GM21717 (cell line): Measurements from ENCODE around the gene ATF7.
"Not testable (repeated sequence)": the region's sequence is repeated elsewhere in the genome, so short reads cannot be mapped to it uniquely, and the experiment has no call there.

Experiments
- ATAC-seq: cut with Tn5 transposase; IDR thresholded peaks from one replicate; pipeline ENCODE4 v1.9.1; 2021; ENCODE audit warnings: mild to moderate bottlenecking, moderate library complexity; ENCODE audit not compliant: unreplicated experiment

The ATF7 gene

DNA sequence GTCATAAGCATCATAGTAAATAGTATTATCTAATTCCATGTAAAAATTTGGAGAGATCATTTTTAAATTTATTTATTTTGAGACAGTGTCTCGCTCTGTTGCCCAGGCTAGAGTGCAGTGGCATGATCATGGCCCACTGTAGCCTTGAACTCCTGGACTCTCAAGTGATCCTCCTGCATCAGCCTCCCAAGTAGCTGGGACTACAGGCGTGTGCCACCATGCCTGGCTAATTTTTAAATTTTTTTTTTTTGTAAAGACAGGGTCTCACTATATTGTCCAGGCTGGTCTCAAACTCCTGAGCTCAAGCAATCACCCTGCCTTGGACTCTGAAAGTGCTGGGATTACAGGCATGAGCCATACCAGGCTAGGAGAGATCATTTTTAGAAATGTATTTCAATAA is 27.2 kb downstream of the ATF7 start:
- ATAC-seq = not testable (repeated sequence)

DNA sequence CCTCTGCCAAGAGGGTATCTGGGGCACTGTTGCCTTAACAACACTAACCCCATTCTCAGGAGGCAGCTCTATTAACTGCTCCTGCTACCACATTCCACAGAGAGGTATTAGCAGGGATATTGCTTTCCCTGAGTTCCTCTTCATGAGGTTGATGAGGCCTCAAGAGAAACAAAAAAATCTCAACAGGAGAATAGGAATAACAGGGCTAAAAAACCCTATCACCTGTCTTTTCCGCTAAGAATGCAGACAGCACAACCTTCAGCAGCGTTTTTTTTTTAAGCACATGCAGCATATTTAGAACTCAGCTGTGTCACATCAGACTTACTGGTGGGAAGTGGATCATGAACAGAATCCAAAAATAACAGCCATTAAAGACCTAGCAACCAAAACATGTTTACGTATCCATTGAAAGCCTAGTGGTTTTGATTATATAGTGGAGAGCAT is 29.2 kb downstream of the ATF7 start:
- no peak for ATAC-seq

DNA sequence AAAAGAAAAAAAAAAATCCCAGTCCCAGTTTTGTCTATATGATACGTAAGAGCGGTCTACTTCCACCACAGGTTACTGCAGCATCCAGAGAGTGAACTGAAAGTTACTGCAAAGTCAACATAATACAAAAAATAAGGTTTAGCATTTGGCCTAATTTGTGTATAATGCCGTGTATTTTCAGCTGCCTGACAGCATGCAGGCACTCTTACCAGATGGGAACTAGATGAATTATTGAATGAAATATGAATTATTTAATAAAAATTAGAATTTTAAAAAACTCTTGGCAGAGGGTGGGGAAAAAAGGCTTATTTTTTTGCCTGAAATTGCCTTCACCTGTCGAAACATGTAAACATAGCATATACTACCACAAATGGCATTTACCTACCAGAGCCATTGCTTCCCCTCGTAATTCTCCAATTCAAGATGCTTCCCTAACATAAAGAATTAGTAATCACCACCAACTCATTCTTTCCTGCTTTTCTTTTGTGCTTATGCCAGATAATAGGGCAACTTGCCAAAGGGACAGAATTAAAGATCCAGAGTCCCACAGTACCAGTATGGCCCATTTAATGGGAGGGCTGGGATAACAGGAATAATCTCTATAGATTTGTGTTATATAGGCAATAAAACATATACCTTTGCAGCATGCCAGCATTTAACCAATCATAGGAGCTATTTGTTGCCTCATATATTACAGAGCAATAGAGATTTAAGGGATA is 31.1 kb downstream of the ATF7 start:
- ATAC-seq = no peak

DNA sequence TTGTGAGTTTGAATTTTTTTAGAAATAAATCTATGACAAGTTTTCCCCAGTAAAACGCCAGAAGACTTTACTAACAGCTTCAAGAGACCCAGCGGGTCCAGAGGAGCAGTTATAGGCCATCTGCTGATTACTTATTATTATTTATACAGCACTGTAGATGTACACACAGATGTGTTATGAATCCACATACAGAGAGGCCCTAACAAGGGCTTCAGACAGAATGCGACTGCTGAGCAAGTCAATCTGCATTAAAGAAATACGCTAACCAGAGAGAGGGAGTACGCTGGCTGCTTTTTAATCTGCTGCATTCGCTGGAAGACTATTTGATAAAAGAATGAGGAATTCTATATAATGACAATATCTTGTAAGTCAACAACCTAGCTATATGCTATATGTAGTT is 32.5 kb downstream of the ATF7 start:
- no peak for ATAC-seq

DNA sequence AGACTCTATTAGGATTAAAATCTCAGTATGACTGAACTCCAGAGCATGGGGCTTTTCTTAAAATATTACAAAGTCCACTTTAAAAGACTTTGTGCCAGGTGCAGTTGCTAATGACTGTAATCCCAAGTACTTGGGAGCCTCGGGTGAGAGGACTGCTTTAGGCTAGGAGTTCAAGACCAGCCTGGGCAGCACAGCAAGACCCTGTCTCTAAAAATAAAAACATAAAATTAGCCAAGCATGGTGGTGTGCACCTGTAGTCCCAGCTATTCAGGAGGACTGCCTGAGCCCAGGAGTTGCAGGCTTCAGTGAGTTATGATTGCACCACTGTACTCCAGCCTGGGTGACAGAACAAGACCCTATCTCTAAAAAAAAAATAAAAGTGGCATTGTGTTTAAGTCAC is 33.2 kb downstream of the ATF7 start:
- no peak for ATAC-seq

DNA sequence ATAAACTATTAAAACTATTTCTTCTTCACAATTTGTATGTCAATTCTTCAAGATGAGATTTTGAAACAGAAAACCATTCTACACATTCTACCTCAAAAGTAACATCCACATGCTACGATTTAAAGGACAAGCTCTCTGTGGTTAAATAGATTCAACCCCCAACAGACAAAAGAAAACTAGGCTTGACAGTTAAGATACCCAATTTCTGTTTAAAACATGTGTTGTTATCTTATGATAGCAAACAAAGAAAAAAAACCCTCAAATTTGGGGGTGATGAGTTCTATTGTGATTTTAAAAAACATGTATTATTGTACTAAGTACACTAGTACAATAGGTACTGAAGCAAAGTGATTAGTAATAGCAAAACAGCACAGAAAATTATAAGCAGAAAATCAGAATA is 33.8 kb downstream of the ATF7 start:
- no peak for ATAC-seq

DNA sequence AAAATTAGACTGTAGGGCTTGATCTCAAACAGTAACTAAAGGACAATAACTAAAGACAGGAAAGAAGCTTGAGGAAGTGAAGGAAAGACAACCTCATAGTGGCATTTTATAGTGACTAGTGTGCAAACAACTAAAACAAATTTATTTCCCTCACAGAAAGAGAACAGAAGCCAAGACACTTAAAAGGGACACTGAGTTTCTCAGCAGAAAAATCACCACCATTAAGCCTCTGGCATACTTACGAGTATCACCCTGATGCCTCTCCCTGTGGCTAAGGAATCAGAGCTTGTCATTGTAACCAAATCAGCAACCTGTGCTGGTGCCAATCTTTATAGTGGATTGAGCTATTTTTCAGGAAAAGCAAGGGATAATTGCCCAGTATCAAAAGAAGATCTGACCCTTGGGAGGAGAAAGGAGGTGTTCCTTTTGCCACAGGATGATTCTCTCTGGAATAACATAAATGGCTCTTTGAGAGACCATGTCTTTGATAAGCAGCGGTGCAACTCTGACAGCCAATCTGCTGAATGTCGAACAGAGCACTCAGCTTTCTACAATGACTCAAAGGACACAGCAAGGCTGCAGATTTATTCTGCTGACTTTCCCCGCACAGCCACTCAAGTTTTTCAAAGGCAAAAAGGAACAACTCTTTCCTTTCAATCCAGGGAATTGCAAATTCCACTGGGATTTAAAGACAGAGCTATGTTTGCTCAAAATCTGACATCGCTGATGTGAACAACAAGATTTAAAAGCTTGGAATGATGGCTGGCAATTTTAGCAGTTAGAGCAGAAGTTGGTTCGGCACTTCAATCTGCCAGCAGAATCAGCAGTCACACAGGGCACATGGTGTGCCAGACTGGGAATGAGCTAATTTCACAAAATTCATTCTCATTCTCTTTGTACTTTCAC is 34.6 kb downstream of the ATF7 start:
- ATAC-seq = no peak

DNA sequence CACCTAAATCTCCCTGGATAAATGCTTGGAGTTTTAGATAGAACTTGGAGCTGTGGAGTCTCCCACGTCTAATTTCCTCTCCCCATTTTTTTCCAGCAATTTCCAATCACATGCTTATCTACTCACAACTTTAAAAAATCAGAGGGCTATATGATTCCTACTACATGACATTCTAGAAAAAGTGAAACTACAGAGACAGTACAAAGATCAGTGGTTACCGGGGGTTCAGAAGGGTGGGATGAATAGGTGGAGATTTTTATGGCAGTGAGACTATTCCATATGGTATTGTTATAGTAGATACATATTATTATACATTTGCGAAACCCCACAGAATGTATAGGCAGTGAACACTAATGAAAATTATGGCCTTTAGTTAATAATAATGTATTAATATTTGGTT is 35.5 kb downstream of the ATF7 start:
- ATAC-seq = no peak

DNA sequence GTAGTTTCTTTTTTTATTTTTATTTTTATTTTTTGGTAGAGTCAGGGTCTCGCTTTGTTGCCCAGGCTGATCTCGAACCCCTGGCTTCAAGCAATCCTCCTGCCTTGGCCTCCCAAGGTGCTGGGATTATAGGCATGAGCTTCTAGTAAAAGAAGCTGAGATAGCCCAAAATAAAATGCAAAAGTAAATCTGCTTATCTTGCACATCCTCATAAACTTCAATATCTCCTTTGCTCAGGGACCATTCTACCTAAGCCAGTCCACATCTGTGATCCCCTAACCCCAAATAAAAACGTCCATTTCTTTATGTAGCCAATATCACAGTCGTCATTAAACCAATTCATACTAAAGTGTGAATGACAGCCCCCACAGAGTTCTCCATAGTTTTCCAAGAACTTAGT is 36.3 kb downstream of the ATF7 start:
- no peak for ATAC-seq

DNA sequence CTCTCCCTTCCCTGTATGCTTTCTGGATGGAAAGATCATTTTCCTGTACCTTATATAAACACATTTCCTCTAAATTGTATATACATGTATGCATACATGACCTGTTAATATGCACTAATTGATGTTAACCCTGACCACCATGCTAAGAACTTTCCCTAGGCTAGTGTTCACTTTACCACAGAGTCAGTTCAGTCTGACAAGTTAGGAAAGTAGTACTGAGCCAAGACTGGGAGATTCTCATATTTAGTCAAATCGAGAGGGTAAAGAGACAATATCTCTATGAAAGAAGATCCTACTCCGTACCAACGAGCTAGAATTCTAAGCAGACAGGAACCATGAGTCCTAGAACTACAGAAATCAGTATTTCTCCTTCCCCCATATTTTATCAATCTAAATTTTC is 36.8 kb downstream of the ATF7 start:
- no peak for ATAC-seq

DNA sequence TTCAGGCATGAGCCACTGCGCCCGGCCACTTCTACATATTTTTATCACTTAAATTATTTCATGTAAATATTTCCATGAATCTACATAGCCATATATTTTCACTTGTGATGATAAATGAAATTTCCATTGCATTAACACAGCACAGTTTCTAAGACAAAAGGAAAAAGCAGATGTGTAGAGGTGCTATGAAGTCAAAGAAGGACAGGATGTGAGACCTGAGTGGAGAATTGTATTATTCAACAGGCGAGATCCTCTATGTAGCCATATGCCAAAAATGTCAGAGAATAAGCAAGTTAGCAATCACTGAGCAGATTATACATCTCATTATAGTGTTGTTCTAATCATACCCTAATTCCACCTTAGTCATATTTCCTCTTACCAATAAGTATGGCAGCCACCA is 38.1 kb downstream of the ATF7 start:
- ATAC-seq = no peak

DNA sequence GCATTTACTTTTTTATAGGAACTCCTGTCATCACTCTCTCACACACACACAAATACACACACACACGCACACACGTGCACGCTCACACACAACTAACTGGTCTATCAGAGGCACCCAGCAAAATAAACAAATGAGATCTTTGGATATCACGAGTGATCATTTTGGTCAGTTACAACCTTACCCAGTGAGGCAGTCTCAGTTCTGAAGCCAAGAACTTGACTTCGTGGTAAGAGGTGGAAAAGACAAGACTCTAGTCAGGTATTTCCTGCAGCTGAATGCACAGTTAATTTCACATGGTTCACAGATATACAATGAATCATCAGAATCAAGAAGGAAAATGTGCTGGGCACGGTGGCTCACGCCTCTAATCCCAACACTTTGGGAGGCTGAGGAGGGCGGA is 39.4 kb downstream of the ATF7 start:
- no peak for ATAC-seq

DNA sequence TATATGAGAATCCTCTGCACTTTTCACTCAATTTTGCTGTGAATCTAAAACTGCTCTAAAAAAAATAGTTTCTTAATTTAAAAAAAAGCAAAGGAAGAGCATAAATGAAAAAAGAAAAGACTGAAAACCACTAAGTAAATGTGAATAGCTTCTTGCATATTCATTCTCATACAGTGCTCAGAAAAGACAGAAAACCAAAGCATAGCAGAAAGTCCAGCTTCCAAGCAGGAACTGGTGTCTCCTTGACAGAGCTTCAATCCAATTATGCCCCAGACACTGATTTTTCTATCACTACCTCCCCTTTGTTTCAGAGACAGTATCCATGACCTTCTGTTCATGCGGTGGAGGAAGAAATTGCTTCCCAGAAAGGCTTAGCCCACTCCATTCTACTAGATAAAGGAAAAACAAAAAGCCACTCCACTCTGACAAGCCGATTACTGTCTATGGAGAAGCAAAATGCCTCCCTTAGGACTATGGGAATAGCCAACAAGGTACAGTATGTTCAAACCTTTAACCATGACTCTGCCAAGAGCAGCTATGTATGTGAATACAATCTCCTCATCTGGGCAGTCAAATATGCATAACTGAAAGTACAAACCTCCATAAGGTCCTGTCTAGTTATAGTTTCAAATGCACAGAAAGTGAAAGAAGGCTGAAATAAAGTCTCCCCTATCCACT is 40.6 kb downstream of the ATF7 start:
- peak; percentile 76 for ATAC-seq

DNA sequence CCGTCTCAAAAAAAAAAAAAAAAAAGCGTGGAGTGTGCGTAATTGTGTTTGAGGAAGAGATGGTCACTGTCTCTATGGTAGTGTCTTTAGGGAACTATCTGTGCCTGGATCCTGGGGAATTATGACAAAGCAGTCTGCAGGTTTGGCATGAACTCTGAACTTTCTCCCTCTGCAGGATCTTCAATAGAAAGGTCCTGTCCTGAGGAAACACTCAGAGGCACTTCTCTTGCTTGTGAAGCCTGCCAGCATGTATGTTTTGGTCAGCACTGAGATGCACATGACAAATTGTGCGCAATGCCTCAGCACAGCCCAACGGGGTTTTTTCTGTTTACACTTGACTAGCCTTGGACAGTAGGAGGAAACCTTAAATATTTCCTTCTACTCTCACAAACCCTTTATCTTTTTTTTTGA is 46.6 kb downstream of the ATF7 start:
- ATAC-seq = no peak

DNA sequence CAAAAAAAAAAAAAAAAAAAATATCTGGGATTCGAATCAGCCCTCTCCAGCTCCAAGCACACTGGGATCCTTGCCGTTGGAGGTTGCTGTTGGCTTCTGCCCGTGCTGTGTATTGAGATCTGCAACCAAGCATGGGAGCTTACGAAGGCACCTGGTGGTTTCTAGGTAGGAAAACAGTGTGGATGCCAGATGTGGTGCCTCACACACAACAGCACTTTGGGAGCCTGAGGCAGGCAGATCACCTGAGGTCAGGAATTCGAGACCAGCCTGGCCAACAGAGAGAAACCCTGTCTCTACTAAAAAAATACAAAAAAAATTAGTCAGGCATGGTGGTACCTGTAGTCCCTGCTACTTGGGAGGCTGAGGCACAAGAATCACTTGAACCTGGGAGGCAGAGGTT is 47.4 kb downstream of the ATF7 start:
- ATAC-seq = no peak

DNA sequence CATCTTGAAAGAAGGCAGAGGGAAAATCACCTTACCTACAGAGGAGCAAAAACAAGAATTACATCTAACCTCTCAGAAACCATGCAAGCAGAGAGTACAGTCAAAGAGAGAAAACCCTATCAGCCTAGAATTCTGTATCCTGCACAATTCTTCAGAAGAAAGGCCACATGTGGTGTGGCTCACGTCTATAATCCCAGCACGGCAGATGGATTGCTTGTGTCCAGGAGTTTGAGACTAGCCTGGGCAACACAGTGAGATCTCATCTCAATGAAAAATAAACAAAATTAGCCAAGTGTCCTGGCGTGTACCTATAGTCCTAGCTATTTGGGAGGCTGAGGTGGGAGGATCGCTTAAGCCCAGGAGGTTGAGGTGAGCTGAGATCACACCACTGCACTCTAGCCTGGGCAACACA is 48.2 kb downstream of the ATF7 start:
- peak; percentile 57 for ATAC-seq

DNA sequence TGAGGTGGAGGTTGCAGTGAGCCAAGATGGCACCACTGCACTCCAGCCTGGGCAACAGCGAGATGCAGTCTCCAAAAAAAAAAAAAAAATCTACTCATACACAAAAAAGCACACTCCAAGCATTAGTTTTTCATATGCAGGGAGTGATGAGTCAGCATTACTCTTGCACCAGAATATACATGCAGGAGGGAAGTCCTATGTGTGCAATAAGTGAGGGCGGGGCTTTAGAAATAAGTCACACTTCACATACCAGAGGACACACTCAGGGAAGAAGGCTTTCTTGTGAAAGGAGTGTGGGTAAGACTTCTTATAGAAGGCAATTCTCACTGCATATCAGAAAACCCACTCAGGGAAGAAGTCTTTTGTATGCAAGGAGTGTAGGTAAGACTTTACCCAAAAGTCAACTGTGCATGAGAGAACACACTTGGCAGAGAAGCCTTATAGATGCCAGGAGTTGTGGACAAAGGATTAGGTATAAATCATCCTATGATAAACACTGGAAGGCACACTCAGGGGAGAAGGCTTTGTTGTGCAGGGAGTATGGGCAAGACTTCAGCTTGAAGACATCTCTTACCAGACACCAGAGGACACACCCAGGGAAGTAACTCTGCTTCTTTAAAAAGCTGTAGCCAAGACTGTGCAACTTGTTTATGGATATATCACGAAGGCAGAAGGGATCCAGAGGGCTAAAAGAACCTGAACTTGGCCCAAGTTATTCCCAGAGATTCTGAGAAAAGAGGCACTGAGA is 50.5 kb downstream of the ATF7 start:
- no peak for ATAC-seq

DNA sequence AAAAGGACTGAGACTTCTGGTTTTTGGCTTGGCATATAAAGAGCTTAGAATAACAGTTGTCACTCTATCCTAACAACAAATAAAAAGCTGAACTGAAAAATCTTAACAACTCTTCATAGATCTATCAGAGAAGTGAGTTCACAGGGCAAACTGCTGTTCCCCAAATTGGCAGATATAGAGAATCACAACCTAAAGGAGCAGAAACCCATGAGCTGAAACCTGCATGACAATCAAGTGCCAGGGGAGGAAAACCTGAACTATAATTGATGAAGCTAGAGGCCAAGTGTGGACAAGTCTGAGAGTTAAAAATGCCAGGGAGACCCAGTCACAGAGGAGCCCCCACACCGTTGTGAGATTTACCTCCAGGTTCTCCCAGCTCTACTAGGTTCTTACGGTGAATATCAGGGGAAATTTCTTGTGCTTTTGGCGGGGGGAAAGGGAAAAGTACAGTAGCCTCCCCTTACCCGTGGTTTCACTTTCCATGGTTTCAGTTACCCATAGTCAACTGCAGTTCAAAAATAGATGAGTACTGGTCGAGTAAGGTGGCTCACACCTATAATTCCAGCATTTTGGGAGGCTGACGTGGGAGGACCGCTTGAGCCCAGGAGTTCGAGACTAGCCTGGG is 53.9 kb downstream of the ATF7 start:
- ATAC-seq = no peak

DNA sequence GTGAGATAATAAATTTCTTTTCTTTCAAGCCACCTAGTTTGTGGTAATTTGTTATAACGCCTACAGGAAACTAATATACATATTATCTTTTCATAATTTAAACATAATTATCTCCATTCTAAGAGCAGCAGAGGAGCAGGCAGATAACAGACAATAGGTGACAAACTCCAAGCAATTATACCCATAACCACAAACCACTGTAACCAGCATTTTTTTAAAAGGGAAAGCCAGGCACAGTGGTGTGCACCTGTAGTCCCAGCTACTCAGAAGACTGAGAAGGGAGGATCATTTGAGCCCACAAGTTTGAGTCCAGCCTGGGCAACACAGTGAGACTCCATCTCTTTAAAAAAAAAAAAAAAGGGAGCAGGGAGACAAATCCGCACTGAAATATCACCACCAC is 54.9 kb downstream of the ATF7 start:
- ATAC-seq = no peak

DNA sequence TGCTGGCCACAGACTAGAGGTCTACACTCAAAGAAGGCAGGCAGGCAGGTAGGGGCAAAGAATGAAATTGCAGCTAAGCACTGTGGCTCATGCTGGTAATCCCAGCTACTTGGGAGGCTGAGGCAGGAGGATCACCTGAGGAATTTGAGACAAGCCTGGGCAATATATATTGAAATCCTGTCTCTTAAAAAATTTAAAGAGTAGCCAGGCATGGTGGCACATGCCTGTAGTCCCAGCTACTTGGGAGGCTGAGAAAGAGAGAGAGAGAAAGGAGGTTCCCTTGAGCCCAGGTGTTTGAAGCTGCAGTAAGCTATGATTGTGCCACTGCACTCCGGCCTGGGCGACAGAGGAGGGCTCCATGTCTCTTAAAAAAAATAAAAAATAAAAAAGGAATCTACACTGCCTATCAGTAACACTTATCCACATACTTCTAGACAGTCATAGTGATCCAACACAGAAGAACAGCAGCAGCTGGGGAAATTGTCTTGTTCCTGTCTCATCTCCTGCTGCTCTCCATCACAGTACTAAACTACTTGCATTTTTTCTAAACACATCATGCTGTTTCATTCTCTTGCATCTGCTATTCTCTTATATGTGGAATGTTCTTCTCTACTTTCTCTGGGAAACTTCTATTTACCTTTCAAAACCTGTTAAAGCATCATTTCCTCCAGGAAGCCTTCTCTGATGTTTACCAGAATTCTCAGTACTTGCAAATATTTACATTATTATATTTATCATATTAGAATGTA is 57.2 kb downstream of the ATF7 start:
- no peak for ATAC-seq
